Adipocyte (in vitro differentiated cells): ENCODE results near the gene IQGAP3.

ENCODE experiments used
- DNase-seq: peaks from one replicate; pipeline ENCODE4 v3.0.0-alpha.2; 2015; ENCODE audit warnings: low read depth
- H3K27me3 ChIP-seq: replicated peaks from 2 replicates; pipeline ENCODE4 v1.7.0; 2013; ENCODE audit warnings: mild to moderate bottlenecking, low read length, moderate library complexity; ENCODE audit not compliant: control insufficient read depth, insufficient read depth
- H3K36me3 ChIP-seq: 2 replicates; pipeline ENCODE4 v1.7.0; 2013; ENCODE audit warnings: low read length, mild to moderate bottlenecking, moderate library complexity; ENCODE audit not compliant: control insufficient read depth, insufficient read depth, severe bottlenecking
- H3K4me1 ChIP-seq: 2 replicates; pipeline ENCODE4 v1.7.0; 2013; ENCODE audit warnings: mild to moderate bottlenecking, low read length, moderate library complexity; ENCODE audit not compliant: control insufficient read depth, insufficient read depth
- H3K4me3 ChIP-seq: 2 replicates; pipeline ENCODE4 v1.7.0; 2013; ENCODE audit warnings: mild to moderate bottlenecking, low read length, moderate library complexity
- H3K9ac ChIP-seq: 2 replicates; pipeline ENCODE4 v1.7.0; 2013; ENCODE audit warnings: mild to moderate bottlenecking, low read length, moderate library complexity
- H3K9me3 ChIP-seq: 2 replicates; pipeline ENCODE4 v1.7.0; 2013; ENCODE audit warnings: mild to moderate bottlenecking, low read length, moderate library complexity; ENCODE audit not compliant: control insufficient read depth

IQGAP3 gene

GRCh38 chr1:156492013-156492590, 80.3 kb downstream of the IQGAP3 start:
- no peak overlapping the region for H3K4me3 ChIP-seq
- no peaks in the 10 kb centered on the region for H3K9me3 ChIP-seq
- H3K9ac ChIP-seq, result no peak overlapping the region
- H3K27me3 ChIP-seq, result no peaks in the 10 kb centered on the region
- H3K4me1 ChIP-seq, result peaks cover 86% of the 10 kb centered on the region
- no peak for DNase-seq
- peaks cover 10% of the 10 kb centered on the region for H3K36me3 ChIP-seq

GRCh38 chr1:156491151-156491949, 81.0 kb downstream of the IQGAP3 start:
- Histone ChIP-seq H3K9ac (peak overlapping the region; percentile 13), H3K4me1 (peaks cover 79% of the 10 kb centered on the region), H3K9me3 (no peaks in the 10 kb centered on the region), H3K36me3 (peaks cover 10% of the 10 kb centered on the region), H3K27me3 (no peaks in the 10 kb centered on the region), H3K4me3 (no peak overlapping the region)
- DNase-seq, result no peak

- H3K9me3 ChIP-seq, result no peaks in the 10 kb centered on the region
- H3K4me1 ChIP-seq, result peaks cover 70% of the 10 kb centered on the region
- peak overlapping the region; percentile 58 for H3K9ac ChIP-seq
- DNase-seq, result peak; percentile 69
- H3K36me3 ChIP-seq, result peaks cover 10% of the 10 kb centered on the region
- peak overlapping the region; percentile 49 for H3K4me3 ChIP-seq
- H3K27me3 ChIP-seq, result no peaks in the 10 kb centered on the region
Measured at GRCh38 chr1:156490401-156491032, 81.8 kb downstream of the IQGAP3 start.

GRCh38 chr1:156489935-156490293, 82.5 kb downstream of the IQGAP3 start:
- no peaks in the 10 kb centered on the region for H3K9me3 ChIP-seq
- no peak for DNase-seq
- H3K36me3 ChIP-seq, result peaks cover 7% of the 10 kb centered on the region
- no peaks in the 10 kb centered on the region for H3K27me3 ChIP-seq
- H3K9ac ChIP-seq, result peak overlapping the region; percentile 58
- peaks cover 64% of the 10 kb centered on the region for H3K4me1 ChIP-seq
- peak overlapping the region; percentile 49 for H3K4me3 ChIP-seq

- H3K27me3 ChIP-seq, result no peaks in the 10 kb centered on the region
- H3K9ac ChIP-seq, result peak overlapping the region; percentile 58
- no peak for DNase-seq
- H3K4me3 ChIP-seq, result peak overlapping the region; percentile 49
- no peaks in the 10 kb centered on the region for H3K9me3 ChIP-seq
- peaks cover 63% of the 10 kb centered on the region for H3K4me1 ChIP-seq
- H3K36me3 ChIP-seq, result peaks cover 4% of the 10 kb centered on the region
Measured at GRCh38 chr1:156489166-156489934, 83.0 kb downstream of the IQGAP3 start.

GRCh38 chr1:156488566-156489165, 83.7 kb downstream of the IQGAP3 start:
- Histone ChIP-seq H3K36me3 (peaks cover 4% of the 10 kb centered on the region), H3K9me3 (no peaks in the 10 kb centered on the region), H3K27me3 (no peaks in the 10 kb centered on the region), H3K9ac (no peak overlapping the region), H3K4me3 (no peak overlapping the region), H3K4me1 (peaks cover 62% of the 10 kb centered on the region)
- DNase-seq, result no peak

GRCh38 chr1:156487862-156488261, 84.5 kb downstream of the IQGAP3 start:
- Histone ChIP-seq H3K27me3 (no peaks in the 10 kb centered on the region), H3K9ac (no peak overlapping the region), H3K36me3 (peaks cover 6% of the 10 kb centered on the region), H3K9me3 (no peaks in the 10 kb centered on the region), H3K4me1 (peaks cover 61% of the 10 kb centered on the region), H3K4me3 (no peak overlapping the region)
- no peak for DNase-seq

- Histone ChIP-seq H3K27me3 (no peaks in the 10 kb centered on the region), H3K4me3 (no peak overlapping the region), H3K9me3 (no peaks in the 10 kb centered on the region), H3K9ac (no peak overlapping the region), H3K4me1 (peaks cover 49% of the 10 kb centered on the region), H3K36me3 (peaks cover 18% of the 10 kb centered on the region)
- DNase-seq, result no peak
Measured at GRCh38 chr1:156486421-156487344, 85.7 kb downstream of the IQGAP3 start.

- Histone ChIP-seq H3K4me1 (peaks cover 42% of the 10 kb centered on the region), H3K9ac (no peak overlapping the region), H3K36me3 (peaks cover 25% of the 10 kb centered on the region), H3K9me3 (no peaks in the 10 kb centered on the region), H3K4me3 (no peak overlapping the region), H3K27me3 (no peaks in the 10 kb centered on the region)
- DNase-seq, result no peak
Measured at GRCh38 chr1:156485984-156486383, 86.4 kb downstream of the IQGAP3 start.

- no peak for DNase-seq
- no peak overlapping the region for H3K4me3 ChIP-seq
- no peaks in the 10 kb centered on the region for H3K9me3 ChIP-seq
- H3K36me3 ChIP-seq, result peaks cover 38% of the 10 kb centered on the region
- no peak overlapping the region for H3K9ac ChIP-seq
- H3K27me3 ChIP-seq, result no peaks in the 10 kb centered on the region
- H3K4me1 ChIP-seq, result peaks cover 28% of the 10 kb centered on the region
Measured at GRCh38 chr1:156484480-156485058, 87.8 kb downstream of the IQGAP3 start.
